ENCODE results near the gene ITGB3.

- TF ChIP-seq CTCF (IDR thresholded peaks at IDR 0.05 in 2 of 3, conservative IDR thresholded peaks at IDR 0.05 in 1 of 3; ENCODE audit: control insufficient read depth in 2 of 3, extremely low read depth in 1 of 3, insufficient read depth in 1 of 3, low read depth in 3 of 3, low read length in 3 of 3) (no peak), CHD2 (IDR thresholded peaks at IDR 0.05; ENCODE audit: borderline replicate concordance, low read depth, low read length) (no peak), SUZ12 (IDR thresholded peaks at IDR 0.05; ENCODE audit: unreplicated experiment) (no peak), RB1 (IDR thresholded peaks at IDR 0.05; ENCODE audit: borderline replicate concordance) (no peak), BACH1 (IDR thresholded peaks at IDR 0.05; ENCODE audit: borderline replicate concordance) (no peak), ASH2L (IDR thresholded peaks at IDR 0.05; ENCODE audit: borderline replicate concordance, low read depth) (no peak), RCOR1 (conservative IDR thresholded peaks at IDR 0.05; ENCODE audit: low read depth, low read length) (no peak), BCLAF1 (IDR thresholded peaks at IDR 0.05) (no peak), KDM1A (IDR thresholded peaks at IDR 0.05; ENCODE audit: borderline replicate concordance) (no peak), POLR2AphosphoS5 (IDR thresholded peaks at IDR 0.05; ENCODE audit: low read length) (0 out of 2 replicates have a peak, but pooled peaks have one; percentile 32), ZZZ3 (IDR thresholded peaks at IDR 0.05; ENCODE audit: control insufficient read depth, insufficient read length, low read depth) (no peak)
- TF ChIP-seq, protein P1, sequence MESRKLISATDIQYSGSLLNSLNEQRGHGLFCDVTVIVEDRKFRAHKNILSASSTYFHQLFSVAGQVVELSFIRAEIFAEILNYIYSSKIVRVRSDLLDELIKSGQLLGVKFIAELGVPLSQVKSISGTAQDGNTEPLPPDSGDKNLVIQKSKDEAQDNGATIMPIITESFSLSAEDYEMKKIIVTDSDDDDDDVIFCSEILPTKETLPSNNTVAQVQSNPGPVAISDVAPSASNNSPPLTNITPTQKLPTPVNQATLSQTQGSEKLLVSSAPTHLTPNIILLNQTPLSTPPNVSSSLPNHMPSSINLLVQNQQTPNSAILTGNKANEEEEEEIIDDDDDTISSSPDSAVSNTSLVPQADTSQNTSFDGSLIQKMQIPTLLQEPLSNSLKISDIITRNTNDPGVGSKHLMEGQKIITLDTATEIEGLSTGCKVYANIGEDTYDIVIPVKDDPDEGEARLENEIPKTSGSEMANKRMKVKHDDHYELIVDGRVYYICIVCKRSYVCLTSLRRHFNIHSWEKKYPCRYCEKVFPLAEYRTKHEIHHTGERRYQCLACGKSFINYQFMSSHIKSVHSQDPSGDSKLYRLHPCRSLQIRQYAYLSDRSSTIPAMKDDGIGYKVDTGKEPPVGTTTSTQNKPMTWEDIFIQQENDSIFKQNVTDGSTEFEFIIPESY (IDR thresholded peaks at IDR 0.05), result no peak
Observed at GRCh38 chr17:47278561-47278960, 24.9 kb downstream of the ITGB3 start.
